Right ventricle myocardium inferior (tissue), 1 donor: ENCODE measurements around the gene AMBRA1. TPM values are rescaled to one million over a fixed set of nuclear protein-coding genes. Genes with fewer than 3 reads are reported as not detected.

Experiments
- ATAC-seq: fragments of 200-7000 bp; cut with Tn5 transposase; one replicate; pipeline ENCODE4 v1.9.1; 2020; ENCODE audit warnings: mild to moderate bottlenecking, moderate library complexity
- DNase-seq: peaks from one replicate; pipeline ENCODE4 v3.0.0; 2021; ENCODE audit errors: missing footprints
- intact Hi-C: fragments of 100-400 bp; cut with DNase I; formaldehyde crosslinking; loops from one replicate; pipeline ENCODE4 v1.11.0; 2022
- microRNA-seq: library from miRNA; unstranded; fragments of <30 nt; microRNA quantifications from one replicate; pipeline ENCODE4 v1.2.0, GENCODE V29; 2020
- total RNA-seq: library from RNA; stranded (reverse); fragmentation: NEBNext Ultra II Directional; extraction: Animal tissue kit (Norgen Biotek cat#: 25700); gene quantifications from one replicate; pipeline ENCODE4 v1.2.1, GENCODE V29; 2021
- donor health status: DM: no; HTN: yes; CAD: no; lungs with severe emphysema.

AMBRA1 gene
- total RNA-seq, 1 donor from 2014 or later = 14.8 TPM

DNA sequence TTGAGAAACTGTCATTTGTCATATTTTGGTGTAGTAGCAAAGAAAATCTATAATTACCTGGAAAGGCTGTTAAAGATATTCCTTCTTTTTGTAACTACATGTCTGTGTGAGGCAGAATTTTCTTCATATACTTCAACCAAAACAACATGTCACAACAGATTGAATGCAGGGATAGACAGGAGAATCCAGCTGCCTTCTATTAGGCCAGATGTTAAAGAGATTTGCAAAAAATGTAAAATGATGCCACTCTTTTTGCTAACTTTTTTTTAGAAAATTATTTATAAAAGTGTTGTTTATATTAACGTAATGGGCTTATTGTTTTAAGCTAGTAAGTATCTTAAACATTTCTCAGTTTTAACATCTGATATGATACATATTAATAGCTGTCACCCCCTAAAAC, 233.9 kb downstream of the AMBRA1 start:
- DNase-seq = no peak
- ATAC-seq = no peak
- intact Hi-C loops = no loop called here

DNA sequence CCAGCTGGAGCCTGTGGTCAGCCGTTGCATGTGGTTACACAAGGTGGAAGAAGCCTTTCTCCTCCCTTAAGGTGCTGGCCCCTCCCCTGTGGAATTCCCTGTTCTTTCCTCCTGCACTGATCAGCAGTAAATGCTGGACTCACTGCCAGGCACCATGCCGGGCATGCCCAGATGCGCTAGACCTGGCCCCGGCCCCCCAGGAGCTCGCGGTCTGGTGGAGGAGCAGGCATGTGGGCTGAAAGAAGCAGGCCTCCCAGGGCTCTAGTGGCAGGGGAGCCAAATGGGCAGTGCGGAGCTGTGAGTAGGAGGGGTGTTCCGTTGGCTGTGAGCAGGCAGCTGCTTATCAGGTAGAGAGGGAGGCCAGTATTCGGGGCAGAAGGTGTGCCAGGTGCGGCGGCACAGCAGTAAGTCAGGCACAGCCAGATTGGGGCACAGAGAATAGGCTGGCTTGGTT, 236.3 kb downstream of the AMBRA1 start:
- ATAC-seq (no peak), DNase-seq (peak; percentile 71)
- intact Hi-C loops = no loop called here

DNA sequence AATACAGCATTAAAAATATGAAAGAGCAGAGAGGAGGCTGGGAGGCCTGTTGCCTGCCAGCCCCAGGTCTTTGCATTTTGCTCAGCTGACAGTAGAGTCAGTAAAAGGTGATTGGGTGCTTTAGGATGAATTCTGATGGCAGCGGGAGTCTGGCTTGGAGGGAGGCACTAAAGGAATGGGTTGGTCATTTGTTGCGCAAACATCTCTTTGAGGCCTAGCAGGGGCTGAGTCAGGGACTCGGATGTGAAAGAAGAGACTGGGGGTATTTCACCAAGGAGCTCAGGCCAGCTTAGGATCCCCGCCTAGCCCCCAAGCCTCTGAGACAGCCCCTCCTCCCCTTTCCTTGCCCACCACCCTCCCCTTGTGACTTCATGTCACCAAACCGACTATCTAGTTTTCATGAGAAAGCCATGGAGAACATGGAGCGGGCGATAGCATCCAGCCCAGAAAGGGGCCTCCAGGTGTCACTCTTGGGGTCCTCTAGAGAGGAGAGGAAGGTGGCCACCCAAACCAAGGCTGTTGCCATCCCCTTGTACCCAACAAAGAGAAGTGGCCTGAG, 236.8 kb downstream of the AMBRA1 start:
- no peak for DNase-seq
- no peak for ATAC-seq
- intact Hi-C loops = no loop called here

DNA sequence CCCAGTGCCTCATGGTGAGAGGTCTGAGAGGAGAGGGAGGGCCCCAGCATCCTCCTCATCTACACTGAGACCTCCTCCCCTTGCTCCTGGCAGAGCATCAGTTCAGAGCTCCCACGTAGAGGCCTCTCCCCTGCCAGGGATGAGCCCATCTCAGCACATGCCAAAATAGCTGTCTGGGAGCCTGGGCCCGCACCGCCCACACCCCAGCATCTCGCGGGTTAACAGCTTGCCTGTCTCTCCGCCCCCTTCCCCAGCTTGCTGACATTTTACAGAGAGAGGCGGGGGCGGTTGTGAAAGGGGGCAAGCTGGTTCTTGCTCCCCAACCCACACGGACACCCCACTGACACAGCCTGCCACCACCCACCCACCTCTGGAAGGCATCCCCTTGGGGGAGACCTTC, 240.1 kb downstream of the AMBRA1 start:
- DNase-seq = no peak
- intact Hi-C loops = loop anchor here (2.0 kb wide), 1 partner anchor 13 kb away; no protein-coding TSS in a partner anchor
- no peak for ATAC-seq

DNA sequence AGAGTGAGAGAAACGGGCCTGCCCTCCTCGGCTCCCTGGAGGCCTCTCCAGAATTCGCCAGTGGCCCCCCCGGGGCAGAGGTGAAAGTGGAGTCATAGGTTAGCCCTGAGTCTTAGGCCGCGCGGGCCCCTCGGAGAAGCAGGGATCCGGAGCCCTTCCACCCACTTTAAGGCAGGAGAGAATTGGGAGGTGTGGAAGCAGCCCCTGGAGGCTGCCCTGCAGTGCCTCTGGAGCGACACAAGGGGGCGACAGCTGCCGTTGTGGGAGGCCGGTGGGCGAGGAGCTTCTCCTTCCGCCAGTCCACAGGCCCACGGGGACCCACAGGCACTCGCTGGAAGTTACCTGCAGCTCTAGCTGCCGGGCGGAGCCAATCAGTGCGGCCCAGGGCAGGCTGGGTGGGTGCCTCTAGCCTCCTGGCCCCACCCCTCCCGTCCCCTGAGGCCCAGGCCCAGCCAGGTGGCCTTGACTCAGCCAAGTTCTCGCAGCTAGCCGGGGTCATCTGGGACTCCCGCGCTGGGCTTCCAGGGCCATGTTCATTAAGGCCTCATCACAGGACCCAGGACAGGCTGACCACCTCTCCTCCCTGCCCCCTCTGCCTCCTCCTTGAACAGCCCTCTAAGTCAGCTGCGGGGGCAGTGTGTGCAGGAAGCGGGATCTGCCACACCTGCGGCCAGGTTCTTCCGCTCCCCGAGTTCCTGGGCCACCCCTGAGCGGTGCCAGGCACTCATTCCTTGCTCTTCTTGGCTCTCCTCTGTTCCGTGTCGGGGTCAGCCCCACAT, 241.6 kb downstream of the AMBRA1 start:
- intact Hi-C loops = loop anchor here (2.0 kb wide), 1 partner anchor 15 kb away; no protein-coding TSS in a partner anchor
- ATAC-seq = peak; percentile 20
- peak; percentile 77 for DNase-seq

DNA sequence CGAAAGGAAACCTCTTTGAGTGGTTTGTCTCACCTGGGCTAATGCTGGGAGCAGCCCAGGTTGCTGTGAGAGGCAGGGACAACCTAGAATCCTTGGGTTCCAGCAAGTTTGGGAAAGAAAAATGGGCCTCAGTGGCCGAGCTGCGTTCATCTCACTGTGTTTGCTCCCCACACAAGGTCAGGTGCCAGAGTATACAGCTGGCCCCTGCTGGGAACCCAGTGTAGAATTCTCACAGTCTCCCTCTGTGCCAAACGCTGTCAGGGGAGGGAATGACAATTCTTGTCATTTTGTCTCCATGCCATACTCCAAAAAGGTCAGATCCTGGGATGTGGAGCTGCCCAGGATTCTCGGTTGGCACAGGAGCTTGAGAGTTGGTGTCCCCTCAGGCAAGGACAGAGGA, 242.2 kb downstream of the AMBRA1 start:
- ATAC-seq (no peak), DNase-seq (no peak)
- intact Hi-C loops = loop anchor here (2.0 kb wide), 1 partner anchor 15 kb away; no protein-coding TSS in a partner anchor

DNA sequence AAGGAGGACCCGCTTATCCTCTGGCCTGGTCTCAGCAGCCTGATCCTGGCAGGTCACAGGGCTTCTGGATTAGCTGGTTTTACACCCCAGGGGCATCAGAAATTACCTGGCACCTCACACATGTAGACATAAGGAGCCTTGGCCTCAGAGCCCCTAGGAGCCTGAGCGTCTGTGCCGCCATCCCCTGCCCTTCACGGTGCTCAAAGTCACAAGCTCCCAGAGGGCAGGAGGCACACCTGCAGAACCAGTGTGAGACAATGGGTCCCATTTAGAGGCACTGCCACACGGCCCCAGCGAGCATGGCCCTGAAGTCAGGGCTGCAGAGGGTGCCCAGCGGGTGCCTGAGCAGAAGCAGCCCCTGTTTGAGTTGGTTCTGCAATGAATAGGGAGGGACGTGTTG, 242.7 kb downstream of the AMBRA1 start:
- ATAC-seq (no peak), DNase-seq (peak; percentile 51)
- intact Hi-C loops = no loop called here

DNA sequence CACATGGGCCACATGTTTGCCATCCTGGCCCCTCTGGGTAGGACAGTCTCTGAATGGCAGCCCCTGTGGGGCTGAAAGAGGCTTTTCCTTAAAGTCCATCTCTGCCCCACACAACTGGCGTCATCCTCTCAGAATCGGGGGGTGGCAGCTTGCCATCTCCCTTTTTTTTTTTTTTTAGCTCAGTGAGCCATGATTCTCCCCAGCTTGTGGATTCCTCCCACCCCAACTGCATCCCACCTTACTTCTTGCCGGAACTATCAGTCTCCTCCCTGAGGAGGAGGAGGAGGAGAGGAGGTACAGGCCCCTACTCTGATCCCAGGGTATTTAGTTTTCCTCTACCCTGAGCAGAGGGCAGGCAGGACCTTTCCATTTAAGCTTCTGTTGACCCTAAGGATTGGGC, 243.1 kb downstream of the AMBRA1 start:
- no peak for DNase-seq
- no peak for ATAC-seq
- intact Hi-C loops = no loop called here

DNA sequence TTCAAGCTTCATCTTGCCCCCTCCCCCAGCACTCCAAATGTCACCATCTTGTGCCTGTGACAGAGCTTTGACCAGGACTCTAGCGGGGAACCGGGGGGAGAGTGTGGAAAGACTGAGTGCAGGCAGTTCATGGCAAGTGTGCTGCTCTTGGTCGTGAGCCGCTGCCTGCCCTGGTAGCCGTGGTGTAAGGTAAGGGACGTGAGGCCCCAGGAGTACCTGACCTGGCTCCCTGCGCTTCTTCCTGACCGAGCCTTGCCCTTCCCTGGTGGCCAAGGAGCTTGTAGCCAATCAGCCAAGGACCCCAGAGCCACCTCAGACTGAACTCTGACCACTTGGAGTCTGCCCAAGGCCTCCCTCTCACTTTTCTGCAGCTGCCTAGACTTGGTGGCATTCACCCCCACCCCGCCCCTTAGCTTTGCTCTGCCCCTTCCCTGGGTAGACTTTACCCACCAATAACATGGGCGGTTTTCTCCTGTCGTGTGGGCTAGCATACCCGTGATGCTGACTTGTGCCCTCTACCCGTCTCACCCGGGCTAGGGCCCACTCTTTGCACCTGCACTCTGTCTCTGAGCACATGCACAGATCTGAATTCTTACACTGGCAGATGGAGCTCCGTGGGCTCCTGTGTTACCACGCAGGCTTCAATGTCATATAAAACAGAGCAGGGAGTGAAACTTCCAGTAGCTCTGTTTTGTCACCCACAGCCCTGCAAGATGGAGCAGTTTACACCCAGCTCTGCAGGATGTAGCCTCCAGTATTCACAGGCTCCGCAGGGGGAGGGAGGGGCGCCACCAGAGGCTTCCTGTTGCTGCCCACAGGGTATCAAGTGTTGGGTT, 245.0 kb downstream of the AMBRA1 start:
- intact Hi-C loops = no loop called here
- DNase-seq = peak; percentile 63
- ATAC-seq = no peak

DNA sequence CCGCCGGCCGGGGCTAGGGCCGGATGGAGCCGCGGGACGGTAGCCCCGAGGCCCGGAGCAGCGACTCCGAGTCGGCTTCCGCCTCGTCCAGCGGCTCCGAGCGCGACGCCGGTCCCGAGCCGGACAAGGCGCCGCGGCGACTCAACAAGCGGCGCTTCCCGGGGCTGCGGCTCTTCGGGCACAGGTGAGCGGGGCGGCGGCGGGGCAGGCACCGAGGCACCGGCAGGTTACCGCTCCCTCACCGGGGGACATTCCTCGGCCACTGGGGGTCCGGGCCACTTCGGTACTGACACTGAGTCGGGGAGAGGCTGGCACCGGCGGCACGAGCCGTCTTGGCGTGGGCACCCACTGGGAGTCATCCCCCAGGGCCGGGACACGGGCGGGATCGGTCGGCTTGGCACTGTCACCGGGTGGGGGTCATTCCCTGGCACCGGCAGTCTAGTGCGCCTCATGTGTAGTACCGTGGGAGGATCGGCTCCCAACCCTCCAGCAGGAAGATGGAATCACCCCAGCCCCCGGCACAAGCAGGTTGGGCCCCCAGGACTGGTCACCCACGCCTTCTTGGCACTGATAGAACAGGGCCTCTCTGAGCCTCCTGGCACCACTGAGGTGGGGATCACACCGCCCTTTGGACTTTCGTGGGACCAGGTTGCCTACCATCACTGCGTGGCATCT, 246.0 kb downstream of the AMBRA1 start:
- DNase-seq (peak; percentile 67), ATAC-seq (no peak)
- intact Hi-C loops = no loop called here

DNA sequence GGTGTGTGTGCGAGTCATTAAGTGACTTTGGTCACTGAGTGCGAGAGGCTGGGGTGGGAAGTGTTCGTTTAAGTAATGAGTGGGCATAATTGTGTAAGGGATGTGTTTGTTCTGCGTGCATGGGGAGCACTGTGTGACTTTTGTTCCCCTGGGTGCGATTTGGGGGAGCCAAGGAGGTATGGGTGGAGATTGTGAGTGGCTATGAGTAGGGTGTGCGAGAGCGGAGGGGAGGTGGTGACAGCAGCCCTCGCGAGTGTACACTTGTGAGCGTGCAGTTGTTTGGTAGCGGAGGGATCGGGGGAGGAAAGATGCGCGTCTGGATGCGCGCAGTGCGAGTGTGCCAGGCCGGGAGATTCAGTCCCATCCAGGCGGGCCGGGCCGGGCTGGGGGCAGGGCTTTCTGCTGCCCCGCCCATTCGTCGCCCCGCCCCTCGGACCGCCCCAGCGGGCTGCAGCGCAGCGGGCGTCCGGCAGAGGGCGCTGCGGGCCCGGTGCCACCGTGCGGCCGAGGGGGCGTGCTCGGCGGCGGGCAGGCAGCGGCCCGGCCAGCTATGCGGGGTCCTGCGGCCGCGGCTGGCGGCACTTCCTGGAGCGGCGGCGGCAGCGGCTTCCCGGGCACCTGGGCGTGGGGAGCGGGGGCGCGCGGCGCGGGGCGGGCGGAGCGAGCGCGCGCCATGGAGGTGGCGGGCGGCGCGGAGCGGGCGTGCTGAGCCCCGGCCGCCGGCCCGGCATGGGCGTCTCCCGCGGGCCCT, 246.8 kb downstream of the AMBRA1 start, which contains the start of gene DGKZ:
Gene DGKZ, plus strand, starts transcription at position 578 of the 751 bp plus-strand sequence. CDS start 197 bp downstream, outside the sequence.
- DNase-seq (peak; percentile 95), ATAC-seq (peak; percentile 91)
- intact Hi-C loops = no loop called here

Small RNA genes lying within 50 kb of the gene (microRNA-seq; reads per million reads assigned to microRNA genes)
- gene MIR3160-1 (not detected), gene MIR3160-2 (not detected), gene MIR4688 (not detected)

Other genes with a start within 250 kb of the AMBRA1 start
- 67.5 TPM for gene DGKZ, start 246.6 kb downstream of the AMBRA1 start, total RNA-seq
- 3.2 TPM for gene MDK, start 212.4 kb downstream of the AMBRA1 start, total RNA-seq
- gene CHRM4, start 202.2 kb downstream of the AMBRA1 start, total RNA-seq = not detected
- gene HARBI1, start 23.2 kb upstream of the AMBRA1 start, total RNA-seq = 3.5 TPM
- gene ATG13, start 23.5 kb upstream of the AMBRA1 start, total RNA-seq = 39.4 TPM
- 68.4 TPM for gene ARHGAP1, start 106.6 kb upstream of the AMBRA1 start, total RNA-seq
- 6.0 TPM for gene ZNF408, start 107.0 kb upstream of the AMBRA1 start, total RNA-seq
- not detected for gene F2, start 125.2 kb upstream of the AMBRA1 start, total RNA-seq